ENCODE measurements around the gene VPS4B. TPM values are rescaled to one million over a fixed set of nuclear protein-coding genes. Genes with fewer than 3 reads are reported as not detected.

The VPS4B gene
- total and polyA plus RNA-seq, 9 donors = 18.6 to 43.4 (median 34.7) TPM

- Histone ChIP-seq H3K9me3 (no peaks in the 10 kb centered on the region), H3K27me3 (no peaks in the 10 kb centered on the region), H3K4me1 (ENCODE audit: insufficient read depth) (peaks cover 2% of the 10 kb centered on the region), H3K4me3 (peak overlapping the region; percentile 100), H3K36me3 (no peaks in the 10 kb centered on the region), H3K27ac (no peak overlapping the region)
- 50 to 54% (median 53%) methylated on average over 4 of the region's 4 CpGs for WGBS, 3 donors
- no peak for DNase-seq
- no peak for TF ChIP-seq CTCF (IDR thresholded peaks at IDR 0.05)
- no peak for TF ChIP-seq EP300 (IDR thresholded peaks at IDR 0.05)
- no peak for TF ChIP-seq POLR2A (IDR thresholded peaks at IDR 0.05)
- intact Hi-C loops (cut with DNase I) = loop anchor here in 1 of 4 donors (10.0 kb wide), 2 partner anchors 56 to 844 kb away; partner anchors contain the start of genes VPS4B and ZCCHC2
These were observed 53.7 kb downstream of the VPS4B start for GRCh38 chr18:63368611-63369010.

GRCh38 chr18:63367053-63367953 lies 55.0 kb downstream of the VPS4B start, which contains the start of gene KDSR:
TSS of gene KDSR (minus strand) at chr18:63367206. CDS start at chr18:63367118, 88 bp downstream.
- WGBS, 3 donors = 0 to 1% (median 1%) methylated on average over 34 to 90 of the region's 90 CpGs
- no peaks in the 10 kb centered on the region for H3K36me3 ChIP-seq
- peaks cover 2% of the 10 kb centered on the region for H3K4me1 ChIP-seq (ENCODE audit: insufficient read depth)
- peak within 1 kb of the TSS; percentile 100 for H3K4me3 ChIP-seq
- peak; percentile 95 to 98 (median 96) for DNase-seq
- H3K27ac ChIP-seq = peak within 1 kb of the TSS; percentile 93 to 97
- TF ChIP-seq CTCF (IDR thresholded peaks at IDR 0.05) = no peak
- TF ChIP-seq POLR2A (IDR thresholded peaks at IDR 0.05) = peak; percentile 88
- no peak for TF ChIP-seq EP300 (IDR thresholded peaks at IDR 0.05)
- no peaks in the 10 kb centered on the region for H3K27me3 ChIP-seq
- intact Hi-C loops (cut with DNase I) = loop anchor here in 2 of 4 donors (2.0 to 10.0 kb wide), 3 partner anchors 55 to 843 kb away; partner anchors contain the start of genes VPS4B (in 2 of the 2) and ZCCHC2 (in 1 of the 2)
- H3K9me3 ChIP-seq = no peaks in the 10 kb centered on the region

- Histone ChIP-seq H3K36me3 (no peaks in the 10 kb centered on the region), H3K4me3 (peak overlapping the region; percentile 100), H3K27ac (peak overlapping the region; percentile 93 to 97), H3K4me1 (ENCODE audit: insufficient read depth) (peaks cover 2% of the 10 kb centered on the region), H3K27me3 (no peaks in the 10 kb centered on the region), H3K9me3 (no peaks in the 10 kb centered on the region)
- peak; percentile 36 to 58 (median 55) for DNase-seq
- WGBS, 3 donors = 0 to 1% (median 1%) methylated on average over 51 to 65 of the region's 65 CpGs
- intact Hi-C loops (cut with DNase I) = loop anchor here in 2 of 4 donors (2.0 to 10.0 kb wide), 3 partner anchors 56 to 842 kb away; partner anchors contain the start of genes VPS4B (in 2 of the 2) and ZCCHC2 (in 1 of the 2)
- TF ChIP-seq CTCF (IDR thresholded peaks at IDR 0.05) = no peak
- no peak for TF ChIP-seq EP300 (IDR thresholded peaks at IDR 0.05)
- no peak for TF ChIP-seq POLR2A (IDR thresholded peaks at IDR 0.05)
These were observed 55.8 kb downstream of the VPS4B start for GRCh38 chr18:63366213-63367052.

- H3K4me1 ChIP-seq (ENCODE audit: insufficient read depth) = peaks cover 2% of the 10 kb centered on the region
- no peak overlapping the region for H3K27ac ChIP-seq
- no peak for TF ChIP-seq POLR2A (IDR thresholded peaks at IDR 0.05)
- no peak for TF ChIP-seq EP300 (IDR thresholded peaks at IDR 0.05)
- TF ChIP-seq CTCF (IDR thresholded peaks at IDR 0.05) = no peak
- WGBS, 3 donors = 0 to 2% (median 1%) methylated on average over 12 of the region's 12 CpGs
- no peaks in the 10 kb centered on the region for H3K9me3 ChIP-seq
- intact Hi-C loops (cut with DNase I) = loop anchor here in 2 of 4 donors (2.0 to 10.0 kb wide), 3 partner anchors 57 to 841 kb away; partner anchors contain the start of genes VPS4B (in 2 of the 2) and ZCCHC2 (in 1 of the 2)
- no peaks in the 10 kb centered on the region for H3K36me3 ChIP-seq
- H3K27me3 ChIP-seq = no peaks in the 10 kb centered on the region
- DNase-seq = peak in 1 of 5 donors; percentile 27
- peak overlapping the region; percentile 100 for H3K4me3 ChIP-seq
These were observed 56.4 kb downstream of the VPS4B start for GRCh38 chr18:63365876-63366212.

All from ovary (tissue), 9 donors.